Daoy (cell line): Measurements from ENCODE around the gene LAMA3. TPM values are rescaled to one million over a fixed set of nuclear protein-coding genes. Genes with fewer than 3 reads are reported as not detected.

Source experiments
- DNase-seq: peaks from one replicate; pipeline ENCODE4 v3.0.0-alpha.2; 2015; ENCODE audit warnings: low read depth
- total RNA-seq: library from RNA; depleted of rRNA; stranded (reverse); fragments of >200 nt; shearing (Covaris generic); gene quantifications from 2 replicates; pipeline ENCODE4 v1.2.3, GENCODE V29; 2014

Gene LAMA3
- total RNA-seq, 1 experiment from 2014 or later, result 1.4 TPM

GRCh38 chr18:23938043-23938756, 248.9 kb downstream of the LAMA3 start:
- DNase-seq, result no peak

GRCh38 chr18:23938901-23939341, 249.7 kb downstream of the LAMA3 start:
- no peak for DNase-seq

- no peak for DNase-seq
These were observed 250.1 kb downstream of the LAMA3 start for GRCh38 chr18:23939366-23939765.

GRCh38 chr18:23939896-23940295, 250.6 kb downstream of the LAMA3 start:
- DNase-seq, result no peak

- no peak for DNase-seq
These were observed 252.5 kb downstream of the LAMA3 start for GRCh38 chr18:23941791-23942190.

- no peak for DNase-seq
These were observed 253.9 kb downstream of the LAMA3 start for GRCh38 chr18:23943104-23943503.

- DNase-seq, result no peak
These were observed 254.8 kb downstream of the LAMA3 start for GRCh38 chr18:23943903-23944624.

- DNase-seq, result no peak
These were observed 256.3 kb downstream of the LAMA3 start for GRCh38 chr18:23945416-23946079.

GRCh38 chr18:23949863-23950262, 260.6 kb downstream of the LAMA3 start:
- no peak for DNase-seq

- DNase-seq, result no peak
These were observed 261.4 kb downstream of the LAMA3 start for GRCh38 chr18:23950644-23951043.

- no peak for DNase-seq
These were observed 262.0 kb downstream of the LAMA3 start for GRCh38 chr18:23951206-23951605.

- no peak for DNase-seq
These were observed 264.7 kb downstream of the LAMA3 start for GRCh38 chr18:23953984-23954383.

- no peak for DNase-seq
These were observed 267.2 kb downstream of the LAMA3 start for GRCh38 chr18:23956483-23956882.

GRCh38 chr18:23958036-23958435, 268.8 kb downstream of the LAMA3 start:
- DNase-seq, result no peak

GRCh38 chr18:23963443-23964165, 274.4 kb downstream of the LAMA3 start:
- DNase-seq, result no peak

GRCh38 chr18:23964282-23965238, 275.3 kb downstream of the LAMA3 start:
- no peak for DNase-seq

- no peak for DNase-seq
These were observed 277.7 kb downstream of the LAMA3 start for GRCh38 chr18:23966909-23967308.

- DNase-seq, result no peak
These were observed 278.3 kb downstream of the LAMA3 start for GRCh38 chr18:23967321-23968089.

GRCh38 chr18:23968638-23969604, 279.7 kb downstream of the LAMA3 start:
- DNase-seq, result no peak
